Globus pallidus (tissue), 1 donor: Measurements from ENCODE around the gene CCSER2.
"Not testable (repeated sequence)": the region's sequence is repeated elsewhere in the genome, so short reads cannot be mapped to it uniquely, and the experiment has no call there.

Experiments used
- DNase-seq: peaks from one replicate; pipeline ENCODE4 v3.0.0-alpha.2; 2015; ENCODE audit warnings: low spot score

CCSER2 gene

GRCh38 chr10:84522612-84523462, 194.4 kb downstream of the CCSER2 start:
- no peak for DNase-seq

GRCh38 chr10:84523526-84523925, 195.1 kb downstream of the CCSER2 start:
- no peak for DNase-seq

GRCh38 chr10:84524435-84524834, 196.0 kb downstream of the CCSER2 start:
- DNase-seq: no peak

- no peak for DNase-seq
Measured at GRCh38 chr10:84525120-84525806, 196.9 kb downstream of the CCSER2 start.

- not testable (repeated sequence) for DNase-seq
Measured at GRCh38 chr10:84525807-84526182, 197.4 kb downstream of the CCSER2 start.

- DNase-seq: not testable (repeated sequence)
Measured at GRCh38 chr10:84527386-84527785, 199.0 kb downstream of the CCSER2 start.

- not testable (repeated sequence) for DNase-seq
Measured at GRCh38 chr10:84528526-84528925, 200.1 kb downstream of the CCSER2 start.

- DNase-seq: no peak
Measured at GRCh38 chr10:84530724-84531325, 202.4 kb downstream of the CCSER2 start.

- no peak for DNase-seq
Measured at GRCh38 chr10:84531396-84531795, 203.0 kb downstream of the CCSER2 start.

- DNase-seq: no peak
Measured at GRCh38 chr10:84534168-84534567, 205.8 kb downstream of the CCSER2 start.

GRCh38 chr10:84537447-84537931, 209.1 kb downstream of the CCSER2 start:
- peak; percentile 70 for DNase-seq

GRCh38 chr10:84538036-84538435, 209.6 kb downstream of the CCSER2 start:
- no peak for DNase-seq

- no peak for DNase-seq
Measured at GRCh38 chr10:84539216-84539615, 210.8 kb downstream of the CCSER2 start.

- DNase-seq: no peak
Measured at GRCh38 chr10:84540022-84540616, 211.7 kb downstream of the CCSER2 start.

- peak; percentile 23 for DNase-seq
Measured at GRCh38 chr10:84540617-84541288, 212.4 kb downstream of the CCSER2 start.

- no peak for DNase-seq
Measured at GRCh38 chr10:84541289-84541637, 212.9 kb downstream of the CCSER2 start.

GRCh38 chr10:84542522-84543490, 214.4 kb downstream of the CCSER2 start:
- no peak for DNase-seq

GRCh38 chr10:84543948-84544347, 215.6 kb downstream of the CCSER2 start:
- DNase-seq: no peak

- DNase-seq: no peak
Measured at GRCh38 chr10:84545651-84546050, 217.3 kb downstream of the CCSER2 start.

- DNase-seq: no peak
Measured at GRCh38 chr10:84546609-84547008, 218.2 kb downstream of the CCSER2 start.

- no peak for DNase-seq
Measured at GRCh38 chr10:84547616-84548015, 219.2 kb downstream of the CCSER2 start.
